ENCODE data around the gene GABRD.

GABRD gene

GRCh38 chr1:2076826-2077225, 57.7 kb downstream of the GABRD start:
- no peak for DNase-seq (ENCODE audit: low read depth, low spot score)

- no peak for DNase-seq (ENCODE audit: low read depth, low spot score)
Observed at GRCh38 chr1:2078170-2078569, 59.0 kb downstream of the GABRD start.

GRCh38 chr1:2079396-2080085, 60.4 kb downstream of the GABRD start:
- DNase-seq (ENCODE audit: low read depth, low spot score) = no peak

GRCh38 chr1:2080140-2080539, 61.0 kb downstream of the GABRD start:
- DNase-seq (ENCODE audit: low read depth, low spot score) = no peak

Measured in brain pericyte (primary cell).